Transverse colon (tissue), 4 donors: ENCODE results near the gene AK4. TPM values are rescaled to one million over a fixed set of nuclear protein-coding genes. Genes with fewer than 3 reads are reported as not detected.

Source experiments
- DNase-seq: peaks from one replicate; pipeline ENCODE4 v3.0.0-alpha.2; 2019
- H3K27ac ChIP-seq, 4 donors: fragments of 200-600 bp; sonication (generic); 2 replicates each; pipeline ENCODE4 v1.5.1; 2016 to 2018; ENCODE audit warnings: inconsistent platforms in 4 of 4
- H3K27me3 ChIP-seq: fragments of 200-600 bp; sonication (generic); 2 replicates; pipeline ENCODE4 v1.5.1; 2017; ENCODE audit warnings: inconsistent platforms
- H3K36me3 ChIP-seq, 4 donors: fragments of 200-600 bp; sonication (generic); 2 replicates each; pipeline ENCODE4 v1.5.1; 2017 to 2019; ENCODE audit warnings: inconsistent platforms in 4 of 4
- H3K4me1 ChIP-seq, 4 donors: fragments of 200-600 bp; sonication (generic); 2 replicates each; pipeline ENCODE4 v1.5.1; 2017 to 2020; ENCODE audit warnings: inconsistent platforms in 4 of 4
- H3K4me3 ChIP-seq, 4 donors: fragments of 200-600 bp; sonication (generic); 1 replicate in 1 of 4; 2 replicates in 3 of 4; pipeline versions ENCODE4 v1.5.1 to v1.6.1; 2017 to 2019; ENCODE audit warnings: inconsistent platforms in 4 of 4
- H3K9me3 ChIP-seq, 2 donors: fragments of 200-600 bp; sonication (generic); 2 replicates each; pipeline ENCODE4 v1.5.1; 2017 to 2019; ENCODE audit warnings: inconsistent platforms in 2 of 2
- CTCF ChIP-seq, 5 experiments: fragments of 200-600 bp in 3 of 5; fragments of 450-650 bp in 2 of 5; sonication (generic) in 3 of 5; IDR thresholded peaks; 1 replicate in 2 of 5; 2 replicates in 3 of 5; pipeline ENCODE4 v1.5.1; 2016 to 2017; ENCODE audit warnings: antibody characterized with exemption in 5 of 5, inconsistent platforms in 3 of 5, mild to moderate bottlenecking in 2 of 5, moderate library complexity in 1 of 5
- EP300 ChIP-seq: sonication (generic); formaldehyde crosslinking; IDR thresholded peaks from one replicate; pipeline ENCODE4 v1.6.1; 2017; ENCODE audit warnings: antibody characterized with exemption, low read depth
- POLR2A ChIP-seq: fragments of 450-650 bp; IDR thresholded peaks from one replicate; pipeline ENCODE4 v1.6.1; 2016; ENCODE audit warnings: antibody characterized with exemption, mild to moderate bottlenecking, moderate library complexity
- POLR2AphosphoS5 ChIP-seq, 3 donors: sonication (generic); formaldehyde crosslinking; IDR thresholded peaks; one replicate each; pipeline ENCODE4 v1.6.1; 2016; ENCODE audit warnings: antibody characterized with exemption in 3 of 3
- WGBS, 2 donors: methylation state at CpG; one replicate each; pipeline ENCODE4 v1.1.5; 2018; ENCODE audit warnings: low coverage in 1 of 2; 5-methylcytosine and 5-hydroxymethylcytosine counted together
- in situ Hi-C, 4 donors: fragments of 200-750 bp; cut with MboI; loops; one replicate each; pipeline versions ENCODE4 v1.15.0 to v1.15.1; 2017; ENCODE audit warnings: low sequenced_read_pairs in 3 of 4, low pct_ligation_motif_present in 1 of 4, low pct_unique_long_range_greater_than_20kb in 1 of 4
- intact Hi-C: fragments of 100-400 bp; cut with DNase I; formaldehyde crosslinking; loops from one replicate; pipeline ENCODE4 v1.15.1; 2023; ENCODE audit warnings: low total_unique reads
- total RNA-seq, 4 donors: library from RNA; depleted of rRNA; stranded (reverse); fragments of >200 nt; gene quantifications; one replicate each; pipeline ENCODE4 v1.1.0, GENCODE V29; 2016

Gene AK4
- total RNA-seq, 4 donors from 2014 or later = 12.0 to 42.8 (median 36.1) TPM

DNA sequence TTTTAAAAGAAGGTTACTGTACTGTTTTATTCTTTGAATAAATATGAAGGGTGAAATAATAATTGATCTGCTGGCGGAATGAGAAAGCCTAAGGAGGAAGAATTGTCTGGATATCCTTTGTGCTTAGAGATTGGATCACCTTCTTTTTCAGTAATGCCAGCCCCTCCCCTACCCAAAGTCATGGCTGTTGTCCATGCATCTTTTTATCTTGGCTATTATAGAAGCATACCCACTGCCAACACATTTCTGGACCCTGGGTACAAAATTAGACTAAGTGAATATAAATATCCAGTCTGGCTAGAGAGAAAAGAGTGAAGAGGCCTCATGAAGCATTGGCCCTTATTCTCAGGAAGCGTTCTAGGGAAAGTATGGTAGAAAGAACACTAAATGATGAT, 28.1 kb downstream of the AK4 start:
- Histone ChIP-seq H3K4me1 (peaks cover 0 to 18% (median 7%) of the 10 kb centered on the region in 4 donors), H3K36me3 (no peaks in the 10 kb centered on the region), H3K27ac (peak overlapping the region in 1 of 4 donors; percentile 33), H3K4me3 (no peak overlapping the region), H3K27me3 (no peaks in the 10 kb centered on the region), H3K9me3 (no peaks in the 10 kb centered on the region)
- intact Hi-C loops (no loop called here), in situ Hi-C loops (no loop called here)
- DNase-seq = no peak
- TF ChIP-seq EP300 (no peak), POLR2AphosphoS5 (IDR thresholded peaks at IDR 0.05) (no peak), POLR2A (no peak), CTCF (IDR thresholded peaks at IDR 0.05) (no peak)
- 90 to 92% methylated on average over 2 of the region's 2 CpGs for WGBS, 2 donors

DNA sequence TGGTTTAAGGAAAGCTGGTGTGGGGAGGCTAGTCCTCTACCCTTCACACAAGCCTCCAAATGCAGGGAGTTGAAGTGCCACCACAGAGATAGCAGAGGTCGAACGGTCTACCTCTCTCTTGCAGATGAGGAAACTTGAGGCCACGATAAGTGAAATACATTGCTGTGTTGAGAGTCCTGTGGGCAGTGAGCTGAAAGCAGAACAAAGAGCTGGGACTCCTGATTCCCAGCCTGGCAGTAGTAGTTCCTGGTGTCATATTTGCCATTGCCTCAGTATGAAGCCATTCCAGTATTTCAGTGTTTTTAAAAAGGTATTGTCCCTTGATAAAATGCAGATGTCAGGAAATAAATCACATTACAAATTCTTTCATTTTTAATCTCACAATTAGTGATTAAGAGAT, 28.6 kb downstream of the AK4 start:
- WGBS, 2 donors = 83 to 100% methylated on average over 2 to 3 of the region's 3 CpGs
- no peak overlapping the region for H3K27ac ChIP-seq
- no peak for TF ChIP-seq POLR2A
- no peak for TF ChIP-seq POLR2AphosphoS5 (IDR thresholded peaks at IDR 0.05)
- no peak for TF ChIP-seq EP300
- TF ChIP-seq CTCF (IDR thresholded peaks at IDR 0.05) = no peak
- H3K9me3 ChIP-seq = no peaks in the 10 kb centered on the region
- no peaks in the 10 kb centered on the region for H3K27me3 ChIP-seq
- no peaks in the 10 kb centered on the region for H3K36me3 ChIP-seq
- in situ Hi-C loops = no loop called here
- no peak overlapping the region for H3K4me3 ChIP-seq
- H3K4me1 ChIP-seq = peaks cover 0 to 18% (median 7%) of the 10 kb centered on the region in 4 donors
- DNase-seq = no peak
- intact Hi-C loops = no loop called here

- WGBS, 2 donors = 89 to 90% methylated on average over 4 of the region's 4 CpGs
- Histone ChIP-seq H3K27ac (no peak overlapping the region), H3K27me3 (no peaks in the 10 kb centered on the region), H3K36me3 (no peaks in the 10 kb centered on the region), H3K4me3 (no peak overlapping the region), H3K9me3 (no peaks in the 10 kb centered on the region), H3K4me1 (peaks cover 0 to 18% (median 7%) of the 10 kb centered on the region in 4 donors)
- TF ChIP-seq POLR2AphosphoS5 (IDR thresholded peaks at IDR 0.05) = no peak
- no peak for TF ChIP-seq EP300
- TF ChIP-seq CTCF (IDR thresholded peaks at IDR 0.05) = no peak
- TF ChIP-seq POLR2A = no peak
- intact Hi-C loops = no loop called here
- no peak for DNase-seq
- in situ Hi-C loops = no loop called here
Observed at GRCh38 chr1:65177457-65177856, 29.5 kb downstream of the AK4 start.

DNA sequence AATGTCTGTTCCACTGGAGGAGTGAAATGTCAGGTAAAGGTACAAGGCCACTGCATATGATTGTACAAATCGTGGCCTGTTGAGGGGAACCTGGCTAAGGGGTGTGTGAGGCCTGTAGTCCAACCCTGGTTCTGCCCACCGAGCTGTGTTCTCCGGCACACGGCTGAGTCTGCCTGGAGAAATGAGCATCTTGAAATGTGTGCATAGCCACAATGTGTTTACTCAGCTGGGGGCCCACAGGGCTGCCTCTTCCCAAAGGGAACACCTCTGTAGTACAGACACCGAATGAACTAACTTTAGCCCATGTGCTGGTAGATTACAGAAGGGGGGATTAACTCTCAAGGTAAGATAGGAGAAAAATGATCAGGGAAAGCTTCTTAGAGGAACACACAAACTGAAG, 30.2 kb downstream of the AK4 start:
- DNase-seq = no peak
- intact Hi-C loops (no loop called here), in situ Hi-C loops (no loop called here)
- Histone ChIP-seq H3K27me3 (no peaks in the 10 kb centered on the region), H3K4me3 (no peak overlapping the region), H3K27ac (no peak overlapping the region), H3K4me1 (peaks cover 0 to 26% (median 7%) of the 10 kb centered on the region in 4 donors), H3K9me3 (no peaks in the 10 kb centered on the region), H3K36me3 (no peaks in the 10 kb centered on the region)
- WGBS, 2 donors = 57 to 75% methylated on average over 1 to 5 of the region's 5 CpGs
- no peak for TF ChIP-seq EP300
- no peak for TF ChIP-seq CTCF (IDR thresholded peaks at IDR 0.05)
- TF ChIP-seq POLR2A = no peak
- no peak for TF ChIP-seq POLR2AphosphoS5 (IDR thresholded peaks at IDR 0.05)
